ENCODE measurements around the gene PNMA6E. TPM values are rescaled to one million over a fixed set of nuclear protein-coding genes. Genes with fewer than 3 reads are reported as not detected.

Gene PNMA6E
- total RNA-seq, 1 donor from 2014 or later, result not detected

GRCh38 chrX:153410373-153410772, 9.2 kb upstream of the PNMA6E start:
- Histone ChIP-seq H3K27me3 (ENCODE audit: insufficient read depth, low read length) (peaks cover 4% of the 10 kb centered on the region), H3K4me3 (ENCODE audit: insufficient read depth, low read depth, low read length) (no peak overlapping the region), H3K79me2 (ENCODE audit: insufficient read depth, low read length) (no peaks in the 10 kb centered on the region), H4K20me1 (ENCODE audit: insufficient read depth, low read length) (no peaks in the 10 kb centered on the region), H3K4me1 (ENCODE audit: insufficient read depth, low read length) (no peaks in the 10 kb centered on the region), H3K9me3 (ENCODE audit: insufficient read depth, low read depth, low read length) (no peaks in the 10 kb centered on the region), H3K36me3 (ENCODE audit: insufficient read depth, low read length) (no peaks in the 10 kb centered on the region), H3K27ac (ENCODE audit: low read depth, low read length) (no peak overlapping the region), H3K4me2 (ENCODE audit: low read length) (no peak overlapping the region), H2AFZ (ENCODE audit: low read depth, low read length) (no peak overlapping the region), H3K9ac (ENCODE audit: low read length) (no peak overlapping the region)
- TF ChIP-seq CTCF (IDR thresholded peaks at IDR 0.05; ENCODE audit: insufficient read depth, low read depth, low read length) (no peak), EZH2 (IDR thresholded peaks at IDR 0.05; ENCODE audit: insufficient read depth, low read length) (no peak)
- FAIRE-seq, result no peak
- H3K4me3 Mint-ChIP-seq (ENCODE audit: unreplicated experiment), result no peak overlapping the region
- no peak overlapping the region for H3K27ac Mint-ChIP-seq (ENCODE audit: unreplicated experiment)
- DNase-seq (ENCODE audit: low read depth), result no peak
- H3K36me3 Mint-ChIP-seq (ENCODE audit: low read depth, unreplicated experiment), result no peaks in the 10 kb centered on the region
- no peaks in the 10 kb centered on the region for H3K4me1 Mint-ChIP-seq (ENCODE audit: low read depth, unreplicated experiment)
- peaks cover 38% of the 10 kb centered on the region for H3K27me3 Mint-ChIP-seq (ENCODE audit: low read depth, unreplicated experiment)
- H3K9me3 Mint-ChIP-seq (ENCODE audit: unreplicated experiment), result no peaks in the 10 kb centered on the region

- H3K27ac ChIP-seq (ENCODE audit: low read depth, low read length), result no peak overlapping the region
- no peaks in the 10 kb centered on the region for H3K79me2 ChIP-seq (ENCODE audit: insufficient read depth, low read length)
- no peaks in the 10 kb centered on the region for H3K9me3 ChIP-seq (ENCODE audit: insufficient read depth, low read depth, low read length)
- H3K4me3 ChIP-seq (ENCODE audit: insufficient read depth, low read depth, low read length), result no peak overlapping the region
- no peak overlapping the region for H3K27ac Mint-ChIP-seq (ENCODE audit: unreplicated experiment)
- peaks cover 4% of the 10 kb centered on the region for H3K27me3 ChIP-seq (ENCODE audit: insufficient read depth, low read length)
- H3K4me3 Mint-ChIP-seq (ENCODE audit: unreplicated experiment), result no peak overlapping the region
- H3K9ac ChIP-seq (ENCODE audit: low read length), result no peak overlapping the region
- no peak overlapping the region for H3K4me2 ChIP-seq (ENCODE audit: low read length)
- H3K9me3 Mint-ChIP-seq (ENCODE audit: unreplicated experiment), result no peaks in the 10 kb centered on the region
- TF ChIP-seq EZH2 (IDR thresholded peaks at IDR 0.05; ENCODE audit: insufficient read depth, low read length) (no peak), CTCF (IDR thresholded peaks at IDR 0.05; ENCODE audit: insufficient read depth, low read depth, low read length) (no peak)
- H3K36me3 ChIP-seq (ENCODE audit: insufficient read depth, low read length), result no peaks in the 10 kb centered on the region
- no peak overlapping the region for H2AFZ ChIP-seq (ENCODE audit: low read depth, low read length)
- H3K27me3 Mint-ChIP-seq (ENCODE audit: low read depth, unreplicated experiment), result peaks cover 44% of the 10 kb centered on the region
- no peaks in the 10 kb centered on the region for H3K4me1 Mint-ChIP-seq (ENCODE audit: low read depth, unreplicated experiment)
- H3K4me1 ChIP-seq (ENCODE audit: insufficient read depth, low read length), result no peaks in the 10 kb centered on the region
- H3K36me3 Mint-ChIP-seq (ENCODE audit: low read depth, unreplicated experiment), result no peaks in the 10 kb centered on the region
- DNase-seq (ENCODE audit: low read depth) (no peak), FAIRE-seq (no peak)
- H4K20me1 ChIP-seq (ENCODE audit: insufficient read depth, low read length), result no peaks in the 10 kb centered on the region
These were observed 8.4 kb upstream of the PNMA6E start for GRCh38 chrX:153409414-153410101.

- Histone ChIP-seq H3K4me1 (ENCODE audit: insufficient read depth, low read length) (no peaks in the 10 kb centered on the region), H4K20me1 (ENCODE audit: insufficient read depth, low read length) (no peaks in the 10 kb centered on the region), H3K27ac (ENCODE audit: low read depth, low read length) (no peak overlapping the region), H3K36me3 (ENCODE audit: insufficient read depth, low read length) (no peaks in the 10 kb centered on the region), H3K4me2 (ENCODE audit: low read length) (no peak overlapping the region), H3K27me3 (ENCODE audit: insufficient read depth, low read length) (peaks cover 4% of the 10 kb centered on the region), H3K9me3 (ENCODE audit: insufficient read depth, low read depth, low read length) (no peaks in the 10 kb centered on the region), H2AFZ (ENCODE audit: low read depth, low read length) (no peak overlapping the region), H3K79me2 (ENCODE audit: insufficient read depth, low read length) (no peaks in the 10 kb centered on the region), H3K4me3 (ENCODE audit: insufficient read depth, low read depth, low read length) (no peak overlapping the region), H3K9ac (ENCODE audit: low read length) (no peak overlapping the region)
- DNase-seq (ENCODE audit: low read depth) (no peak), FAIRE-seq (no peak)
- Mint-ChIP-seq H3K27me3 (ENCODE audit: low read depth, unreplicated experiment) (peaks cover 43% of the 10 kb centered on the region), H3K4me1 (ENCODE audit: low read depth, unreplicated experiment) (no peaks in the 10 kb centered on the region), H3K27ac (ENCODE audit: unreplicated experiment) (no peak overlapping the region), H3K36me3 (ENCODE audit: low read depth, unreplicated experiment) (no peaks in the 10 kb centered on the region), H3K9me3 (ENCODE audit: unreplicated experiment) (no peaks in the 10 kb centered on the region), H3K4me3 (ENCODE audit: unreplicated experiment) (no peak overlapping the region)
- no peak for TF ChIP-seq CTCF (IDR thresholded peaks at IDR 0.05; ENCODE audit: insufficient read depth, low read depth, low read length)
- no peak for TF ChIP-seq EZH2 (IDR thresholded peaks at IDR 0.05; ENCODE audit: insufficient read depth, low read length)
These were observed 7.8 kb upstream of the PNMA6E start for GRCh38 chrX:153408871-153409351.

All from astrocyte (in vitro differentiated cells and primary cell).